Measurements from ENCODE around the gene CYLC2. TPM values are rescaled to one million over a fixed set of nuclear protein-coding genes. Genes with fewer than 3 reads are reported as not detected.

Gene CYLC2, protein sequence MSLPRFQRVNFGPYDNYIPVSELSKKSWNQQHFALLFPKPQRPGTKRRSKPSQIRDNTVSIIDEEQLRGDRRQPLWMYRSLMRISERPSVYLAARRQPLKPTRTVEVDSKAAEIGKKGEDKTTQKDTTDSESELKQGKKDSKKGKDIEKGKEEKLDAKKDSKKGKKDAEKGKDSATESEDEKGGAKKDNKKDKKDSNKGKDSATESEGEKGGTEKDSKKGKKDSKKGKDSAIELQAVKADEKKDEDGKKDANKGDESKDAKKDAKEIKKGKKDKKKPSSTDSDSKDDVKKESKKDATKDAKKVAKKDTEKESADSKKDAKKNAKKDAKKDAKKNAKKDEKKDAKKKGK
- total RNA-seq = not detected in 2 replicates

DNA sequence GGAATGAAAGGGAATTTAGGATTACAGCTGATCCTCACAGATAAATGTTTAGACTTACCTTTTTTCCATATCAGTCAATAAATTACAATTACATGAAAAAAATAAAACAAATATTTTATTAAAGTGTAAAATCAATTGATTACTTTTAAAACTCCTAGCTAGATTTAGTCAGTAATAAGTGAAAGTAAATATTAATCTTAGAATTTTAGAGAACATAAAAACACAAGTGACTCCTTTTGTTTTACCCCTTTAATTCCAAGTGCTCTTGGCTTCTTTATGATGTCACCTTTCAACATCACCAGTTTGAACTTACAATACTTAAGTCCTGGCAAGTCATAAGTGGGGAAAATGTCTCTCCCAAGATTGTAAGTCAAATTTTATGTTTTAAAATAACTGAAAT lies at the start of gene CYLC2:
CYLC2 (plus strand) TSS at position 301 of the 400 bp plus-strand sequence; CDS start at position 349, 48 bp downstream.

Data from smooth muscle cell of the pulmonary artery (primary cell).